ENCODE measurements around the gene NKIRAS1. TPM values are rescaled to one million over a fixed set of nuclear protein-coding genes. Genes with fewer than 3 reads are reported as not detected.
"Not testable (repeated sequence)": the region's sequence is repeated elsewhere in the genome, so short reads cannot be mapped to it uniquely, and the experiment has no call there.

Gene NKIRAS1
- total and polyA plus RNA-seq, 12 donors, result 9.4 to 24.2 (median 19.1) TPM

- Histone ChIP-seq H3K27ac (no peak overlapping the region), H3K36me3 (peaks cover 0 to 58% (median 28%) of the 10 kb centered on the region in 9 donors), H3K27me3 (no peaks in the 10 kb centered on the region), H3K4me1 (peaks cover 2 to 40% (median 35%) of the 10 kb centered on the region in 9 donors), H3K4me3 (no peak overlapping the region), H3K9me3 (no peaks in the 10 kb centered on the region)
- intact Hi-C loops (cut with DNase I), result no loop called here
- TF ChIP-seq CTCF (IDR thresholded peaks at IDR 0.05), result no peak
- ATAC-seq, result no peak
- no peak for DNase-seq
- 86 to 89% methylated on average over 5 of the region's 5 CpGs for WGBS, 2 donors
These were observed 3.4 kb upstream of the NKIRAS1 start for GRCh38 chr3:23920151-23920655.

GRCh38 chr3:23919628-23920027 lies 2.8 kb upstream of the NKIRAS1 start:
- peaks cover 2 to 45% (median 39%) of the 10 kb centered on the region in 9 donors for H3K4me1 ChIP-seq
- intact Hi-C loops (cut with DNase I), result no loop called here
- no peak overlapping the region for H3K4me3 ChIP-seq
- DNase-seq (no peak), ATAC-seq (no peak)
- WGBS, 2 donors, result 46 to 60% methylated on average over 2 of the region's 2 CpGs
- no peak overlapping the region for H3K27ac ChIP-seq
- H3K9me3 ChIP-seq, result no peaks in the 10 kb centered on the region
- H3K27me3 ChIP-seq, result no peaks in the 10 kb centered on the region
- TF ChIP-seq CTCF (IDR thresholded peaks at IDR 0.05), result no peak
- H3K36me3 ChIP-seq, result peaks cover 0 to 58% (median 28%) of the 10 kb centered on the region in 9 donors

GRCh38 chr3:23918331-23918730 lies 1.5 kb upstream of the NKIRAS1 start:
- Histone ChIP-seq H3K27ac (peak overlapping the region in 7 of 10 donors; percentile 86 to 97 (median 92)), H3K4me1 (peaks cover 2 to 45% (median 39%) of the 10 kb centered on the region in 9 donors), H3K4me3 (peak overlapping the region; percentile 66 to 96 (median 84)), H3K36me3 (peaks cover 0 to 52% (median 28%) of the 10 kb centered on the region in 9 donors)
- H3K9me3 ChIP-seq; DNase-seq; ATAC-seq; intact Hi-C loops (cut with DNase I); H3K27me3 ChIP-seq: not testable (repeated sequence)
- WGBS, 2 donors, result 25 to 31% methylated on average over 12 of the region's 12 CpGs

GRCh38 chr3:23917679-23918303 lies 1.0 kb upstream of the NKIRAS1 start:
- peaks cover 2 to 45% (median 39%) of the 10 kb centered on the region in 9 donors for H3K4me1 ChIP-seq
- H3K27ac ChIP-seq, result peak overlapping the region; percentile 75 to 97 (median 90)
- ATAC-seq, result peak in 7 of 8 donors; percentile 63 to 82 (median 75)
- WGBS, 2 donors, result 1% methylated on average over 19 to 20 of the region's 21 CpGs
- H3K9me3 ChIP-seq, H3K27me3 ChIP-seq: not testable (repeated sequence)
- peak overlapping the region; percentile 66 to 96 (median 84) for H3K4me3 ChIP-seq
- intact Hi-C loops (cut with DNase I), result loop anchor here in 6 of 10 donors (1.0 to 2.0 kb wide), 2 partner anchors 27 to 28 kb away; partner anchors contain the start of gene NR1D2 (in 6 of the 6)
- peaks cover 0 to 50% (median 28%) of the 10 kb centered on the region in 9 donors for H3K36me3 ChIP-seq
- DNase-seq, result peak in 1 of 2 donors; percentile 75

GRCh38 chr3:23916152-23916885 lies 471 bp downstream of the NKIRAS1 start:
- intact Hi-C loops (cut with DNase I), result loop anchor here in 4 of 10 donors (2.0 kb wide), 1 partner anchor 28 kb away; the partner anchor contains the start of gene NR1D2 (in 4 of the 4)
- H3K4me1 ChIP-seq, result peaks cover 2 to 45% (median 39%) of the 10 kb centered on the region in 9 donors
- no peak for DNase-seq

More at GRCh38 chr3:23916152-23916885, 471 bp downstream of the NKIRAS1 start:
- H3K9me3 ChIP-seq, result no peaks in the 10 kb centered on the region
- H3K36me3 ChIP-seq, result peaks cover 0 to 36% (median 24%) of the 10 kb centered on the region in 9 donors
- H3K27ac ChIP-seq, result peak overlapping the region in 9 of 10 donors; percentile 86 to 97 (median 91)
- TF ChIP-seq CTCF (IDR thresholded peaks at IDR 0.05), result no peak
- no peaks in the 10 kb centered on the region for H3K27me3 ChIP-seq
- 1 to 2% methylated on average over 48 of the region's 48 CpGs for WGBS, 2 donors
- H3K4me3 ChIP-seq, result peak overlapping the region; percentile 66 to 96 (median 84)
- ATAC-seq, result peak; percentile 42 to 76 (median 54)

Data from heart right ventricle (tissue), 16 donors.